GM21367 (cell line): ENCODE measurements around the gene GAPVD1.
"Not testable (repeated sequence)": the region's sequence is repeated elsewhere in the genome, so short reads cannot be mapped to it uniquely, and the experiment has no call there.

Experiments
- ATAC-seq: cut with Tn5 transposase; IDR thresholded peaks from one replicate; pipeline ENCODE4 v1.9.1; 2021; ENCODE audit not compliant: unreplicated experiment

GAPVD1 gene

GRCh38 chr9:125366676-125367075 is 105.0 kb downstream of the GAPVD1 start:
- no peak for ATAC-seq

GRCh38 chr9:125370786-125371185 is 109.2 kb downstream of the GAPVD1 start:
- no peak for ATAC-seq

GRCh38 chr9:125372441-125373226 is 111.0 kb downstream of the GAPVD1 start:
- ATAC-seq, result no peak

GRCh38 chr9:125374443-125375309 is 113.0 kb downstream of the GAPVD1 start:
- no peak for ATAC-seq

- no peak for ATAC-seq
Observed at GRCh38 chr9:125375820-125376219, 114.2 kb downstream of the GAPVD1 start.

GRCh38 chr9:125376261-125377226 is 114.9 kb downstream of the GAPVD1 start:
- no peak for ATAC-seq

GRCh38 chr9:125377584-125378250 is 116.1 kb downstream of the GAPVD1 start:
- ATAC-seq, result no peak

- ATAC-seq, result no peak
Observed at GRCh38 chr9:125378778-125379177, 117.2 kb downstream of the GAPVD1 start.

- ATAC-seq, result no peak
Observed at GRCh38 chr9:125379208-125379607, 117.6 kb downstream of the GAPVD1 start.

GRCh38 chr9:125380406-125380805 is 118.8 kb downstream of the GAPVD1 start:
- ATAC-seq, result no peak

- no peak for ATAC-seq
Observed at GRCh38 chr9:125387861-125388524, 126.4 kb downstream of the GAPVD1 start.

- no peak for ATAC-seq
Observed at GRCh38 chr9:125388978-125389377, 127.4 kb downstream of the GAPVD1 start.

- ATAC-seq, result no peak
Observed at GRCh38 chr9:125391704-125392103, 130.1 kb downstream of the GAPVD1 start.

- no peak for ATAC-seq
Observed at GRCh38 chr9:125393426-125393825, 131.8 kb downstream of the GAPVD1 start.

GRCh38 chr9:125396799-125397198 is 135.2 kb downstream of the GAPVD1 start:
- ATAC-seq, result no peak

GRCh38 chr9:125397736-125398135 is 136.1 kb downstream of the GAPVD1 start:
- no peak for ATAC-seq

- ATAC-seq, result no peak
Observed at GRCh38 chr9:125398243-125398642, 136.6 kb downstream of the GAPVD1 start.

GRCh38 chr9:125399165-125399564 is 137.5 kb downstream of the GAPVD1 start:
- no peak for ATAC-seq

GRCh38 chr9:125399666-125400065 is 138.0 kb downstream of the GAPVD1 start:
- no peak for ATAC-seq

- not testable (repeated sequence) for ATAC-seq
Observed at GRCh38 chr9:125400232-125400631, 138.6 kb downstream of the GAPVD1 start.
